Body of pancreas (tissue), 4 donors: ENCODE data around the gene REC114. TPM values are rescaled to one million over a fixed set of nuclear protein-coding genes. Genes with fewer than 3 reads are reported as not detected.

Experiments used
- ATAC-seq: fragments of 150-250 bp; one replicate; pipeline ENCODE4 v1.9.1; 2016
- DNase-seq, 4 donors: peaks; one replicate each; pipeline ENCODE4 v3.0.0-alpha.2; 2019
- H3K27ac ChIP-seq, 4 donors: fragments of 200-600 bp; sonication (generic); 1 replicate in 3 of 4; 2 replicates in 1 of 4; pipeline versions ENCODE4 v1.5.1 to v1.6.1; 2016 to 2019; ENCODE audit warnings: mild to moderate bottlenecking in 1 of 4, mixed read lengths in 1 of 4, moderate library complexity in 1 of 4
- H3K27me3 ChIP-seq, 2 donors: fragments of 200-600 bp; sonication (generic); one replicate each; pipeline ENCODE4 v1.6.0; 2016; ENCODE audit warnings: mild to moderate bottlenecking in 1 of 2
- H3K36me3 ChIP-seq, 2 donors: fragments of 200-600 bp; sonication (generic); replicated peaks in 1 of 2; 2 replicates each; pipeline ENCODE4 v1.5.1; 2016; ENCODE audit warnings: low read depth in 2 of 2; ENCODE audit not compliant: insufficient read depth in 1 of 2
- H3K4me1 ChIP-seq: fragments of 200-600 bp; sonication (generic); one replicate; pipeline ENCODE4 v1.6.0; 2016
- H3K4me3 ChIP-seq, 2 donors: fragments of 200-600 bp; sonication (generic); 1 replicate in 1 of 2; 2 replicates in 1 of 2; pipeline ENCODE4 v1.5.1; 2016 to 2019
- H3K9me3 ChIP-seq, 3 donors: fragments of 200-600 bp; sonication (generic); 1 replicate in 2 of 3; 2 replicates in 1 of 3; pipeline ENCODE4 v1.5.1; 2016
- POLR2A ChIP-seq, 3 donors: fragments of 450-650 bp; IDR thresholded peaks; one replicate each; pipeline ENCODE4 v1.6.1; 2016; ENCODE audit warnings: antibody characterized with exemption in 3 of 3, mild to moderate bottlenecking in 2 of 3
- WGBS, 2 donors: methylation state at CpG; one replicate each; pipeline ENCODE4 v1.1.5; 2017; 5-methylcytosine and 5-hydroxymethylcytosine counted together
- intact Hi-C: fragments of 100-400 bp; cut with DNase I; formaldehyde crosslinking; loops from one replicate; pipeline ENCODE4 v1.15.1; 2023
- total RNA-seq, 2 donors: library from RNA; depleted of rRNA; stranded (reverse); fragments of >200 nt; gene quantifications; one replicate each; pipeline ENCODE4 v1.1.0, GENCODE V29; 2016
- TF ChIP-seq, protein P1 (sequence below), 7 experiments: fragments of 450-650 bp in 4 of 7; fragments of 200-600 bp in 3 of 7; sonication (generic) in 3 of 7; IDR thresholded peaks; one replicate each; pipeline ENCODE4 v1.5.1; 2016 to 2019; ENCODE audit warnings: antibody characterized with exemption in 7 of 7

The REC114 gene
- total RNA-seq, 2 donors from 2014 or later = not detected

DNA sequence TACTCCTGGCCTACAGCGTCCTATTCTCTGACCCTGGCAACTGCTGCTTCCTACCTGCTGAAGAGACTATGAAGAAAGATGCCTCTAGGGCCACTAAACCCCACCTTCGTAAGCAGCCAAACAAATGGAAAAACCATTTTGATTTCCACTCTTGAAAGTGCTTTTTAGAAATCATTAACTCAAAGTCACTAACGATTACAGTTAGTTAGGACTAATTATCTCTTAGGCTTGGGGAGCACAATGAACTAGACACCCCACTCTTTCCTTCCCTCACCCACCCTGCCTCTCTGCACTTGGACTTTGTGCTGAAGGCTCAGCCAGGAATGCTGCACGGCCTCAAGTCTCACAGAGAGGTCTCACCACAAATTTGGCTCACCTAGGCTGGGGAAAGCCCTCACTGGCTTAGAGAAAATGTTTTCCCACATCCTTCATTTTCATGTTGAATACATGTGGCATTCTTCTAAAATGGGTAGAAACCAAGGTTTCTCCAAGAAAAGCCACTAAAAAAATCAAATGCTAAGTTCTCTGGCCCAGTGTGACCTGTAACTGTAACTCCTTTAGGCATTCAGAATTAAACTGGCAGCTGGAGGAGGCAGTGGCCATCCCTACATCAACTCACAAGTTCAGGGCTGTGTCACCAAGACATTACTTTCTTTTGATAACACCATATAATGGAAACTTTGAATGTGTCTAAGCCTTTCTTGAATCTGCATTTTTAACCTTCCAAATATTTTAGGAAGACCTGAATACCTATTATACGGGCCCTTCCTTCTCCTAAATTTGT lies 143.1 kb downstream of the REC114 start:
- Histone ChIP-seq H3K4me3 (no peak overlapping the region), H3K4me1 (no peaks in the 10 kb centered on the region), H3K27ac (no peak overlapping the region), H3K9me3 (no peaks in the 10 kb centered on the region), H3K36me3 (peaks cover 0 to 10% of the 10 kb centered on the region in 2 donors), H3K27me3 (no peaks in the 10 kb centered on the region)
- no peak for ATAC-seq
- 73 to 75% methylated on average over 5 of the region's 5 CpGs for WGBS, 2 donors
- TF ChIP-seq, protein P1, sequence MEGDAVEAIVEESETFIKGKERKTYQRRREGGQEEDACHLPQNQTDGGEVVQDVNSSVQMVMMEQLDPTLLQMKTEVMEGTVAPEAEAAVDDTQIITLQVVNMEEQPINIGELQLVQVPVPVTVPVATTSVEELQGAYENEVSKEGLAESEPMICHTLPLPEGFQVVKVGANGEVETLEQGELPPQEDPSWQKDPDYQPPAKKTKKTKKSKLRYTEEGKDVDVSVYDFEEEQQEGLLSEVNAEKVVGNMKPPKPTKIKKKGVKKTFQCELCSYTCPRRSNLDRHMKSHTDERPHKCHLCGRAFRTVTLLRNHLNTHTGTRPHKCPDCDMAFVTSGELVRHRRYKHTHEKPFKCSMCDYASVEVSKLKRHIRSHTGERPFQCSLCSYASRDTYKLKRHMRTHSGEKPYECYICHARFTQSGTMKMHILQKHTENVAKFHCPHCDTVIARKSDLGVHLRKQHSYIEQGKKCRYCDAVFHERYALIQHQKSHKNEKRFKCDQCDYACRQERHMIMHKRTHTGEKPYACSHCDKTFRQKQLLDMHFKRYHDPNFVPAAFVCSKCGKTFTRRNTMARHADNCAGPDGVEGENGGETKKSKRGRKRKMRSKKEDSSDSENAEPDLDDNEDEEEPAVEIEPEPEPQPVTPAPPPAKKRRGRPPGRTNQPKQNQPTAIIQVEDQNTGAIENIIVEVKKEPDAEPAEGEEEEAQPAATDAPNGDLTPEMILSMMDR (IDR thresholded peaks at IDR 0.05) = no peak
- no peak for TF ChIP-seq POLR2A (IDR thresholded peaks at IDR 0.05)
- DNase-seq = no peak
- intact Hi-C loops = no loop called here

DNA sequence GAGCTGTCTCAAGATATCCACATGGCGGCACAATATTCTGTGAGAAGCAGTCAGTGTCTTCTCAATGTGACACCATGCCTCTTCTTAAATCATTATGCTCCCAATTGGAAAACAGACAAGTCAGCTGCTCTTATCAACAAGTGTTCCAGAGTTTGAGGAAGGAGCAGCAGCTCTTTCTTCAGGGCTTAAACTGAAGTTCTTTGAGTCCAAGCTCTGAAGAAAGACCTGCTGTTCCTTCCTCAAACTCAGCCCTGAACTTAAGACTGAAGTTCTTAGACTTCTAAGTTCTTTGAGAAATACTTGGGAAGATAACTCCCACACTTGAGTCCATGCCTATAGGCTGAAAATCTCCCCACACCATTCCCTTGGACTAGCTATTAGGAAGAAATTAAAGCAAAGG lies 146.8 kb downstream of the REC114 start:
- H3K36me3 ChIP-seq = peaks cover 0 to 5% of the 10 kb centered on the region in 2 donors
- H3K4me3 ChIP-seq = no peak overlapping the region
- intact Hi-C loops = no loop called here
- no peak for DNase-seq
- H3K4me1 ChIP-seq = peaks cover 16% of the 10 kb centered on the region
- TF ChIP-seq, protein P1 (IDR thresholded peaks at IDR 0.05) = no peak
- TF ChIP-seq POLR2A (IDR thresholded peaks at IDR 0.05) = no peak
- no peaks in the 10 kb centered on the region for H3K27me3 ChIP-seq
- no peak for ATAC-seq
- H3K9me3 ChIP-seq = no peaks in the 10 kb centered on the region
- no peak overlapping the region for H3K27ac ChIP-seq
- 100% methylated on average over 1 of the region's 1 CpG for WGBS, 2 donors

DNA sequence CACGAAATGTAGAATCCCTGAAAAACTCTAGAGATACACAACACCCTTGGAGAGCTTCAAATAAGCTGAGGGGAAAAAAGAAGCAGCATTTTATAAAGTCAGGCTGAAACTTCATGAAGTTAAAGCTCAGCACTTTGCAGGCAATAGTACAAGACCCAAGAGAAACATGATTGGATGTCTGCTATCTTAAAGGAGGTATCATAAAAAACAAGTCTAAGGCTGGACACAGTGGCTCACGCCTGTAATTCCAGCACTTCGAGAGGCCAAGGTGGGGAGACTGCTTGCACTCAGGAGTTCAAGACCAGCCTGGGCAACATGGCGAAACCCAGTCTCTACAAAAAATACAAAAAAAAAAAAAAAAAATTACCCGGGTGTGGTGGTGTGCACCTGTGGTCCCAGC lies 147.3 kb downstream of the REC114 start:
- no peak overlapping the region for H3K27ac ChIP-seq
- ATAC-seq (no peak), DNase-seq (no peak)
- no peaks in the 10 kb centered on the region for H3K9me3 ChIP-seq
- H3K4me1 ChIP-seq = peaks cover 20% of the 10 kb centered on the region
- TF ChIP-seq, protein P1 (IDR thresholded peaks at IDR 0.05) = no peak
- TF ChIP-seq POLR2A (IDR thresholded peaks at IDR 0.05) = no peak
- WGBS, 2 donors = 88 to 93% methylated on average over 5 of the region's 5 CpGs
- H3K27me3 ChIP-seq = no peaks in the 10 kb centered on the region
- intact Hi-C loops = no loop called here
- H3K36me3 ChIP-seq = peaks cover 0 to 5% of the 10 kb centered on the region in 2 donors
- no peak overlapping the region for H3K4me3 ChIP-seq

DNA sequence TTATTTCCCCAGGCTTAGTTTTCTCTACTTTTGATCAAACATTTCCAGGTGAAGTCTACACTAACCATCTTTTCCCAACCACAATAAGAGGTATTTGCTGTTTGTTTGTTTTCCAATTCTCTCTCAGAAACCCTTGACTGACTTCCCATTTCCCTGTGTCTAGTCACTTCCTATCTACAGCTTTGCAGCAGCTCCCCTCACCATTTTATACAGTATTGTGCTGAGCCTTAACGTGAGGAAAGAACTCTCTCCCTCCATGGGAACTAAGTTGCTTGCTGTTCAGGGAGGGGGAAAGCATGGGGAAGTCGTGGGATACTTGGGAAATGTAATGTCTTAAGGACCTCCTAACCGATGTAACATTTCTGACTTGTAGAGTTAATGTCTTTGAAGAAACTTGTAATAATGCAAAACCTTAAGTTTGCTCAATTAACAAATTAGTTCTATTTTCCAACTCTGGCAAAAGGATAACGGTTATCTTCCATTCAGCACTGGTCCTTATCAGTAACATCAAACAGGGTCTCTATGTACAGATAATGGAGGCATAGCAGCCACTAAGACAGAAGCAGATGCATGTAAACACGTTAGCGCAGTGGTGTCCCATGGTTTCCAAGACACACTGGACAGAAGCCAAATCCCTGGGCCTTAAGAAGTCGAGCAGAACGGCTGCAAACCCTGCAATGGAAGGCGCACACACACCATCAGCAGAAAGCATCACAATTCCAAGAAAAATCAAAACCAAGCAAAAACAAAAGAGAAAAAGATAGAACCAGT lies 150.5 kb downstream of the REC114 start:
- 49 to 51% methylated on average over 9 of the region's 9 CpGs for WGBS, 2 donors
- Histone ChIP-seq H3K4me3 (no peak overlapping the region), H3K27me3 (no peaks in the 10 kb centered on the region), H3K4me1 (peaks cover 37% of the 10 kb centered on the region), H3K9me3 (no peaks in the 10 kb centered on the region), H3K27ac (no peak overlapping the region), H3K36me3 (peaks cover 0 to 1% of the 10 kb centered on the region in 2 donors)
- intact Hi-C loops = no loop called here
- DNase-seq (peak; percentile 47 to 72 (median 68)), ATAC-seq (no peak)
- TF ChIP-seq POLR2A (IDR thresholded peaks at IDR 0.05) = no peak
- TF ChIP-seq, protein P1 (IDR thresholded peaks at IDR 0.05) = no peak
